DND-41 (cell line): ENCODE data around the gene LRRC9.

Experiments
- ATAC-seq: fragments of 200-7000 bp; cut with Tn5 transposase; 3 replicates; pipeline ENCODE4 v1.9.1; 2021; ENCODE audit warnings: low read depth; ENCODE audit not compliant: insufficient read depth
- DNase-seq: peaks from one replicate; pipeline ENCODE4 v3.0.0-alpha.2; 2020
- H2AFZ ChIP-seq: 2 replicates; pipeline ENCODE4 v1.6.0; 2012; ENCODE audit warnings: low read depth, low read length
- H3K27ac ChIP-seq: 2 replicates; pipeline ENCODE4 v1.5.1; 2012; ENCODE audit warnings: low read length, inconsistent platforms
- H3K27me3 ChIP-seq: fragments of 200-600 bp; sonication (generic); 2 replicates; pipeline ENCODE4 v1.6.0; 2012; ENCODE audit warnings: low read length, mild to moderate bottlenecking, inconsistent platforms; ENCODE audit not compliant: insufficient read depth, poor library complexity
- H3K36me3 ChIP-seq: 2 replicates; pipeline ENCODE4 v1.5.1; 2012; ENCODE audit warnings: low read length, inconsistent platforms; ENCODE audit not compliant: insufficient read depth
- H3K4me1 ChIP-seq: 2 replicates; pipeline ENCODE4 v1.5.1; 2012; ENCODE audit warnings: mild to moderate bottlenecking, low read length; ENCODE audit not compliant: insufficient read depth
- H3K4me2 ChIP-seq: 2 replicates; pipeline ENCODE4 v1.6.0; 2012; ENCODE audit warnings: mild to moderate bottlenecking, moderate library complexity, low read length, inconsistent platforms; ENCODE audit not compliant: insufficient read depth
- H3K4me3 ChIP-seq, 2 experiments: fragments of 200-600 bp in 1 of 2; shearing (Covaris generic) in 1 of 2; 2 replicates each; pipeline ENCODE4 v1.5.1; 2012 to 2016; ENCODE audit warnings: inconsistent platforms in 2 of 2, low read length in 2 of 2, mild to moderate bottlenecking in 2 of 2, low read depth in 1 of 2, moderate library complexity in 1 of 2
- H3K79me2 ChIP-seq: 2 replicates; pipeline ENCODE4 v1.6.0; 2012; ENCODE audit warnings: low read length, inconsistent platforms; ENCODE audit not compliant: insufficient read depth
- H3K9ac ChIP-seq: 2 replicates; pipeline ENCODE4 v1.6.0; 2012; ENCODE audit warnings: low read depth, mild to moderate bottlenecking, inconsistent platforms, low read length, moderate library complexity
- H3K9me3 ChIP-seq: 2 replicates; pipeline ENCODE4 v1.5.1; 2012; ENCODE audit warnings: low read length, moderate library complexity, mild to moderate bottlenecking, inconsistent platforms; ENCODE audit not compliant: insufficient read depth, severe bottlenecking
- H4K20me1 ChIP-seq: 2 replicates; pipeline ENCODE4 v1.6.0; 2012; ENCODE audit warnings: low read length; ENCODE audit not compliant: insufficient read depth
- EZH2 ChIP-seq: IDR thresholded peaks from 3 replicates; pipeline ENCODE4 v1.6.1; 2012; ENCODE audit warnings: borderline replicate concordance, low read depth, mild to moderate bottlenecking, moderate library complexity, low read length, inconsistent platforms; ENCODE audit not compliant: severe bottlenecking
- TF ChIP-seq, protein P1 (sequence below): IDR thresholded peaks from 2 replicates; pipeline ENCODE4 v1.5.1; 2012; ENCODE audit warnings: borderline replicate concordance, low read length, moderate library complexity, mild to moderate bottlenecking; ENCODE audit not compliant: poor library complexity, severe bottlenecking; ENCODE audit errors: extremely low read depth

LRRC9 gene

DNA sequence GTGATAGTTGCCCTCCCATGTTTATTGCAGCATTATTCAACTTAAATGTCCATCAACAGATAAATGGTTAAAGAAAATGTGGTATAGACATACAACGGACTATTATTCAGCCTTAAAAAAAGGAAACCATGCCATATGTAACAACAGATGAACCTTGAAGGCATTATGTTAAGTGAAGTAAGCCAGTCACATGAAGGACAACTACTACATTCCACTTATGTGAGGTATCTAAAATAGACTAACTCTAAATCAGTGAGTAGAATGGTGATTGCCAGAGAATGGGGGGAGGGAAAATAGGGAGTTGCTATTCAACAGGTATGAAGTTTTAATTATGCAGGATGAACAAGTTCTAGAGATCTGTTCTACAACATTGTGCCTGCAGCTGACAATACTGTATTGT, 181.8 kb downstream of the LRRC9 start:
- TF ChIP-seq, protein P1, sequence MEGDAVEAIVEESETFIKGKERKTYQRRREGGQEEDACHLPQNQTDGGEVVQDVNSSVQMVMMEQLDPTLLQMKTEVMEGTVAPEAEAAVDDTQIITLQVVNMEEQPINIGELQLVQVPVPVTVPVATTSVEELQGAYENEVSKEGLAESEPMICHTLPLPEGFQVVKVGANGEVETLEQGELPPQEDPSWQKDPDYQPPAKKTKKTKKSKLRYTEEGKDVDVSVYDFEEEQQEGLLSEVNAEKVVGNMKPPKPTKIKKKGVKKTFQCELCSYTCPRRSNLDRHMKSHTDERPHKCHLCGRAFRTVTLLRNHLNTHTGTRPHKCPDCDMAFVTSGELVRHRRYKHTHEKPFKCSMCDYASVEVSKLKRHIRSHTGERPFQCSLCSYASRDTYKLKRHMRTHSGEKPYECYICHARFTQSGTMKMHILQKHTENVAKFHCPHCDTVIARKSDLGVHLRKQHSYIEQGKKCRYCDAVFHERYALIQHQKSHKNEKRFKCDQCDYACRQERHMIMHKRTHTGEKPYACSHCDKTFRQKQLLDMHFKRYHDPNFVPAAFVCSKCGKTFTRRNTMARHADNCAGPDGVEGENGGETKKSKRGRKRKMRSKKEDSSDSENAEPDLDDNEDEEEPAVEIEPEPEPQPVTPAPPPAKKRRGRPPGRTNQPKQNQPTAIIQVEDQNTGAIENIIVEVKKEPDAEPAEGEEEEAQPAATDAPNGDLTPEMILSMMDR = no peak
- no peak for TF ChIP-seq EZH2
- H3K36me3 ChIP-seq = peaks cover 17% of the 10 kb centered on the region; the same call in 1 of the 2 replicates
- ATAC-seq (no peak), DNase-seq (no peak)
- H4K20me1 ChIP-seq = peaks cover 23% of the 10 kb centered on the region; the same call in 1 of the 2 replicates
- H3K4me3 ChIP-seq = no peak overlapping the region
- H3K4me1 ChIP-seq = peaks cover 12% of the 10 kb centered on the region; the same call in 1 of the 2 replicates
- no peak overlapping the region for H3K4me2 ChIP-seq
- no peak overlapping the region for H3K27ac ChIP-seq
- H2AFZ ChIP-seq = no peak overlapping the region
- H3K79me2 ChIP-seq = peaks cover 98% of the 10 kb centered on the region
- no peaks in the 10 kb centered on the region for H3K27me3 ChIP-seq
- H3K9ac ChIP-seq = no peak overlapping the region
- no peaks in the 10 kb centered on the region for H3K9me3 ChIP-seq

DNA sequence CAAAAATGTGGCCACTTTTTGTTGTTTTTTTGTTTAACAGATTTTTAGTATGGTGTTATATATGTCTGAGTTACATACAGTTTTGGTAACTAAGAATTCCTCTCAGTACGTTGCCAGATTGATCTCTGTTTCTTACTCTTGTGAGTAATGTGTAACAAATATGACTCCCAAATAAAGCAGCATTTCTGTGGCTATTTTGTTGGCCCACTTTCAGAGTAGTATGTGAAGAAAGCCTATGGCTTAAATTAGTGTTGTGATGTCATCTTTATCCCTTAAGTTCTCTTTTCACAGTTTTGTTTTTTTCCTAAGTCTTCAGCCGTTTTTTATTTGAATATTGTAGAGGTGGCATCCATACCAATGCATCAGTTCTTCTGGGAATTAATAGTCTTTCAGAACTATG, 182.4 kb downstream of the LRRC9 start:
- H3K36me3 ChIP-seq = peaks cover 12% of the 10 kb centered on the region; the same call in 1 of the 2 replicates
- peaks cover 23% of the 10 kb centered on the region; the same call in 1 of the 2 replicates for H4K20me1 ChIP-seq
- no peak for DNase-seq
- no peak overlapping the region for H3K4me3 ChIP-seq
- H3K27me3 ChIP-seq = no peaks in the 10 kb centered on the region
- H3K27ac ChIP-seq = no peak overlapping the region
- TF ChIP-seq, protein P1 = no peak
- TF ChIP-seq EZH2 = no peak
- no peaks in the 10 kb centered on the region for H3K9me3 ChIP-seq
- H3K79me2 ChIP-seq = peaks cover 97% of the 10 kb centered on the region
- H3K9ac ChIP-seq = no peak overlapping the region
- H3K4me1 ChIP-seq = peaks cover 12% of the 10 kb centered on the region; the same call in 1 of the 2 replicates
- no peak overlapping the region for H2AFZ ChIP-seq
- H3K4me2 ChIP-seq = no peak overlapping the region
- no peak for ATAC-seq

DNA sequence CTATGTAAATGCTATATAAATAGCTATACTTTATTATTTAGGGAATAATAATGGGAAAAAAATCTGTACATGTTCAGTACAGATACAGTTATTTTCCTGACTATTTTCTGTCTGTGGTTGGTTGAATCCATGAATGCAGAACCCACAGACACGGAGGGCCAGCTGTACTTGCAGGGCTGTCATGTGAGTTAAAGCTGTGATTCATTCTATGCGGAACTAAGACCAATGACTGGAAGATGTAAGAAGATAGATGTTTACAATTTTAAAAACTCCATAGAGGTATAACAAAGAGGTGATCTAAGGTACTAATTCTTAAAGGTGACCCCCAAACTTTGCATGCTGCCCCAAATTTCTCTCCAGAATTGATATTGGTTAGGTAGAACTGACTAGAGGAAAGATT, 186.4 kb downstream of the LRRC9 start:
- TF ChIP-seq EZH2 = no peak
- TF ChIP-seq, protein P1 = no peak
- Histone ChIP-seq H3K79me2 (peaks cover 95% of the 10 kb centered on the region), H4K20me1 (peaks cover 31% of the 10 kb centered on the region), H3K27ac (no peak overlapping the region), H3K4me2 (no peak overlapping the region), H3K36me3 (peaks cover 23% of the 10 kb centered on the region), H3K27me3 (no peaks in the 10 kb centered on the region), H3K9ac (no peak overlapping the region), H2AFZ (no peak overlapping the region), H3K9me3 (no peaks in the 10 kb centered on the region), H3K4me1 (peaks cover 19% of the 10 kb centered on the region), H3K4me3 (no peak overlapping the region)
- no peak for DNase-seq
- ATAC-seq = no peak

DNA sequence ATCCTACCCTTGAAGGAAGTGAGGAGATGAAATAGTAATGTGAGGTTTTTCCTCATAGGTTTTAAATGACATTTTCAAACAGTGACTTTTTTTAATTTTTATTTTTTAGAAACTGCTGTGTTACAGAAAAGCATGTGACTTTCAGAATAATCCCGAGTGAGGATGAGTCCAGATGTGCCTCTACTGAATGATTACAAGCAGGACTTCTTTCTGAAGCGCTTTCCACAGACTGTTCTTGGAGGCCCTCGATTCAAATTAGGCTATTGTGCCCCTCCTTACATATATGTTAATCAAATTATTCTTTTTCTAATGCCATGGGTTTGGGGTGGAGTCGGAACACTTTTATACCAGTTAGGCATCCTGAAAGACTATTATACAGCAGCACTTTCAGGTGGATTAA, 187.5 kb downstream of the LRRC9 start:
- Histone ChIP-seq H3K36me3 (peaks cover 21% of the 10 kb centered on the region), H3K4me3 (no peak overlapping the region), H3K9me3 (no peaks in the 10 kb centered on the region), H4K20me1 (peaks cover 27% of the 10 kb centered on the region), H3K79me2 (peaks cover 90% of the 10 kb centered on the region), H2AFZ (no peak overlapping the region), H3K4me1 (peaks cover 19% of the 10 kb centered on the region), H3K9ac (no peak overlapping the region), H3K27me3 (no peaks in the 10 kb centered on the region), H3K27ac (no peak overlapping the region), H3K4me2 (no peak overlapping the region)
- ATAC-seq = no peak
- TF ChIP-seq, protein P1 = no peak
- TF ChIP-seq EZH2 = no peak
- DNase-seq = no peak
